T-helper 17 cell (primary cell): ENCODE results near the gene ATG5. TPM values are rescaled to one million over a fixed set of nuclear protein-coding genes. Genes with fewer than 3 reads are reported as not detected.

ENCODE experiments used
- ATAC-seq: fragments of 150-1000 bp; cut with Tn5 transposase; 2 replicates; pipeline ENCODE4 v1.10.0; 2021; ENCODE audit warnings: mild to moderate bottlenecking, moderate library complexity
- DNase-seq, 3 donors: peaks; one replicate each; pipeline versions ENCODE4 v3.0.0 to v3.0.0-alpha.2; 2020 to 2021
- H3K9me3 ChIP-seq: one replicate; pipeline ENCODE4 v1.7.0; 2013; ENCODE audit warnings: low read length, mild to moderate bottlenecking; ENCODE audit not compliant: control insufficient read depth, poor library complexity, severe bottlenecking
- H3K27ac Mint-ChIP-seq: one replicate; pipeline ENCODE4 v1.8.0; 2022; ENCODE audit warnings: mild to moderate bottlenecking, moderate library complexity, mixed read lengths
- H3K27me3 Mint-ChIP-seq: one replicate; pipeline ENCODE4 v1.8.0; 2022; ENCODE audit warnings: mixed read lengths
- H3K36me3 Mint-ChIP-seq: one replicate; pipeline ENCODE4 v1.8.0; 2022; ENCODE audit warnings: low read depth, mixed read lengths
- H3K4me1 Mint-ChIP-seq: one replicate; pipeline ENCODE4 v1.8.0; 2022; ENCODE audit warnings: mild to moderate bottlenecking, mixed read lengths
- H3K4me3 Mint-ChIP-seq: one replicate; pipeline ENCODE4 v1.8.0; 2022; ENCODE audit warnings: mild to moderate bottlenecking, moderate library complexity, mixed read lengths
- total RNA-seq, 4 donors: library from RNA in 2 of 4; stranded (reverse) in 2 of 4; gene quantifications; one replicate each; pipeline ENCODE4 v1.2.3 and lab custom pipeline; 2022 to 2026

ATG5 gene
- total RNA-seq, 2 donors from 2014 or later: 27.7 to 29.8 TPM

GRCh38 chr6:106187424-106187982, 138.1 kb downstream of the ATG5 start:
- Mint-ChIP-seq H3K27me3 (no peaks in the 10 kb centered on the region), H3K4me1 (peaks cover 36% of the 10 kb centered on the region), H3K4me3 (no peak overlapping the region), H3K27ac (peak overlapping the region; percentile 71), H3K36me3 (no peaks in the 10 kb centered on the region)
- H3K9me3 ChIP-seq: no peaks in the 10 kb centered on the region
- DNase-seq (no peak), ATAC-seq (peak; percentile 37)

- H3K4me1 Mint-ChIP-seq: peaks cover 40% of the 10 kb centered on the region
These were observed 138.8 kb downstream of the ATG5 start for GRCh38 chr6:106186714-106187113.

GRCh38 chr6:106186172-106186571, 139.4 kb downstream of the ATG5 start:
- H3K36me3 Mint-ChIP-seq: no peaks in the 10 kb centered on the region
- ATAC-seq: no peak
- H3K27ac Mint-ChIP-seq: peak overlapping the region; percentile 35
- no peaks in the 10 kb centered on the region for H3K27me3 Mint-ChIP-seq
- DNase-seq: no peak
- no peaks in the 10 kb centered on the region for H3K9me3 ChIP-seq
- peak overlapping the region; percentile 36 for H3K4me3 Mint-ChIP-seq
- peaks cover 40% of the 10 kb centered on the region for H3K4me1 Mint-ChIP-seq

More at GRCh38 chr6:106186714-106187113, 138.8 kb downstream of the ATG5 start:
- Mint-ChIP-seq H3K4me3 (peak overlapping the region; percentile 36), H3K27me3 (no peaks in the 10 kb centered on the region), H3K27ac (peak overlapping the region; percentile 35), H3K36me3 (no peaks in the 10 kb centered on the region)
- ATAC-seq: no peak
- H3K9me3 ChIP-seq: no peaks in the 10 kb centered on the region
- DNase-seq: no peak

DNA sequence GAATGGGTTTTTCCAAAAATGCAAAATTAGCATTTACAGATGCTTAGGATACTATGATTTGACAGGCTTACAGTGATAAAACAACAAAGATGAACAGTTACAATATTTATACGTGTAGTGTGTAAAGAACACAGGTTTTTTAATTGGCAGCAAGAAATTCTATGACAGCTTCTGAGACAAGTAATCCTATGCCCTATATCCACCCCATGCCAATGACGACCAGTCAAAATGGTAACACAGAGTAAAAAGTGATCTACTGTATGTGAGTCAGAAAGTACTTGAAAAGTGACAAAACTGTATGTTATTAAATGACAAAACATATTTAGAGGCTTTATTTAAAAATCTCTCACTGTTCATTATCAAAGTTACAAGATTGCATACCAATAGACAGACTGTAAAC, 139.9 kb downstream of the ATG5 start:
- H3K9me3 ChIP-seq: no peaks in the 10 kb centered on the region
- Mint-ChIP-seq H3K36me3 (no peaks in the 10 kb centered on the region), H3K27ac (peak overlapping the region; percentile 35), H3K27me3 (no peaks in the 10 kb centered on the region), H3K4me3 (no peak overlapping the region), H3K4me1 (peaks cover 42% of the 10 kb centered on the region)
- DNase-seq (no peak), ATAC-seq (no peak)

- H3K9me3 ChIP-seq: no peaks in the 10 kb centered on the region
- Mint-ChIP-seq H3K4me3 (no peak overlapping the region), H3K36me3 (no peaks in the 10 kb centered on the region), H3K27me3 (no peaks in the 10 kb centered on the region), H3K27ac (peak overlapping the region; percentile 86), H3K4me1 (peaks cover 42% of the 10 kb centered on the region)
- no peak for DNase-seq
- ATAC-seq: peak; percentile 57
These were observed 140.9 kb downstream of the ATG5 start for GRCh38 chr6:106184629-106185028.

DNA sequence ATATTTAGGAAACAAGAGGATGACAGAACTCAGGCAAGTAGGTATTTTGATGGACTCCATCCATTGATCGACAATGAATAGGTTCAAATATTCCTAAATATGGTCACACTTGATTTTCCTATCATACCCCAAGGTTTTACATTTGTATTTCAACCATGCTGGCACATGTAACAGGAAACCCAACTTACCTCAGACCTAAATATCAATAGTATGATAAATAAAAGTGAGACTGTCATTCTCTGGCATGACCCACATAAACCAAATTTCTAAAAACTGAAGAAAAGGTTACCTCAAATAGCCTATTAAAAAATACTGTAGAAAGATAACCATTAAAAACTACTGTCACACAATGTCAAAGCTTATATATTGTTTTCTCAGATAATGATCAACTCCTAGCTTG, 142.1 kb downstream of the ATG5 start:
- no peaks in the 10 kb centered on the region for H3K36me3 Mint-ChIP-seq
- ATAC-seq (peak; percentile 64), DNase-seq (no peak)
- peak overlapping the region; percentile 86 for H3K27ac Mint-ChIP-seq
- no peak overlapping the region for H3K4me3 Mint-ChIP-seq
- H3K27me3 Mint-ChIP-seq: no peaks in the 10 kb centered on the region
- H3K4me1 Mint-ChIP-seq: peaks cover 40% of the 10 kb centered on the region
- H3K9me3 ChIP-seq: no peaks in the 10 kb centered on the region

- peak overlapping the region; percentile 86 for H3K27ac Mint-ChIP-seq
- H3K4me1 Mint-ChIP-seq: peaks cover 37% of the 10 kb centered on the region
- ATAC-seq (no peak), DNase-seq (no peak)
- H3K36me3 Mint-ChIP-seq: no peaks in the 10 kb centered on the region
- H3K27me3 Mint-ChIP-seq: no peaks in the 10 kb centered on the region
- no peaks in the 10 kb centered on the region for H3K9me3 ChIP-seq
- no peak overlapping the region for H3K4me3 Mint-ChIP-seq
These were observed 143.1 kb downstream of the ATG5 start for GRCh38 chr6:106182455-106182854.

- DNase-seq (no peak), ATAC-seq (no peak)
- no peaks in the 10 kb centered on the region for H3K9me3 ChIP-seq
- no peaks in the 10 kb centered on the region for H3K27me3 Mint-ChIP-seq
- no peak overlapping the region for H3K27ac Mint-ChIP-seq
- no peak overlapping the region for H3K4me3 Mint-ChIP-seq
- H3K36me3 Mint-ChIP-seq: no peaks in the 10 kb centered on the region
- peaks cover 37% of the 10 kb centered on the region for H3K4me1 Mint-ChIP-seq
These were observed 143.7 kb downstream of the ATG5 start for GRCh38 chr6:106181664-106182418.

DNA sequence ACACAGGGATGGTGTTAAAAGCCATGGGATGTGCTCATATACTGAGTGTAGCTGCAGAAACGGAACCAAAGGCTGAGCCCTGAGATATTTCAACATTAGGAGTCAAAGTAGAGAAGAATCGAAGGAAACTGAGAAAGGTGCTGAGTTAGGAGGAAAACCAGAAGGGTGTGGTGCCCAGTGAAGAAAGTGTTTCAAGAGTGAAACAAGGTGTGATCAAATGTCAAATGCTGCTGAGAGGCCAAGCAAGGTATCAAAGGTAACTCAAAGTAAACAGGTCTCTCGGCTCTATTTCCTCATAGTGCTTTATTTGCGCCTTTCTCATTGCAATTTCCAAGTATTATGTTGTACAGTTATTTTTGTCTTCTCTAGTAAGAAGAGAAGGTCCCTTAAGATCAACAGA, 145.4 kb downstream of the ATG5 start:
- no peak for DNase-seq
- Mint-ChIP-seq H3K27me3 (no peaks in the 10 kb centered on the region), H3K4me1 (peaks cover 29% of the 10 kb centered on the region), H3K27ac (no peak overlapping the region), H3K36me3 (no peaks in the 10 kb centered on the region), H3K4me3 (no peak overlapping the region)
- peak; percentile 45 for ATAC-seq
- no peaks in the 10 kb centered on the region for H3K9me3 ChIP-seq

- ATAC-seq (no peak), DNase-seq (no peak)
- Mint-ChIP-seq H3K4me1 (peaks cover 24% of the 10 kb centered on the region), H3K27me3 (no peaks in the 10 kb centered on the region), H3K4me3 (peak overlapping the region; percentile 39), H3K36me3 (no peaks in the 10 kb centered on the region), H3K27ac (no peak overlapping the region)
- no peaks in the 10 kb centered on the region for H3K9me3 ChIP-seq
These were observed 146.7 kb downstream of the ATG5 start for GRCh38 chr6:106178900-106179299.

DNA sequence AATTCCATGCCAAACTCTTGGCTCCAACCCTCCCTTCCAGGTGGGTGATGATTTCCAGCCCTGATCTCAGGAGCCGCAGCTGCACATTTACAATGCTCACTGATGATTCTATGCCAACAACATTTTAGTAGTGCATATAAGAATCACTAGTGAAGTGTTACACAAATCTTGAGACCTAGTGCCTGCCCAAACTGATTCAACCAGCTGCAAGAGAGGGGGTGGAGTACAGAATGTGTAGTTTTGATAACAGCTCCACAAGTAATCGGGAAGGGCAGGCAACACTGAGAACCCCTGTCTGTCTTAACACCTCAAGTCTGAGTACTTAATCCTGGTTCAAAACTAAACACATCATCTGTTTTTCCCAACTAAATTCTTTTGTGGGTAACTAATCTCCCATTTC, 147.8 kb downstream of the ATG5 start:
- Mint-ChIP-seq H3K4me3 (no peak overlapping the region), H3K27me3 (no peaks in the 10 kb centered on the region), H3K36me3 (no peaks in the 10 kb centered on the region), H3K4me1 (peaks cover 20% of the 10 kb centered on the region), H3K27ac (no peak overlapping the region)
- no peak for ATAC-seq
- no peak for DNase-seq
- H3K9me3 ChIP-seq: no peaks in the 10 kb centered on the region

DNA sequence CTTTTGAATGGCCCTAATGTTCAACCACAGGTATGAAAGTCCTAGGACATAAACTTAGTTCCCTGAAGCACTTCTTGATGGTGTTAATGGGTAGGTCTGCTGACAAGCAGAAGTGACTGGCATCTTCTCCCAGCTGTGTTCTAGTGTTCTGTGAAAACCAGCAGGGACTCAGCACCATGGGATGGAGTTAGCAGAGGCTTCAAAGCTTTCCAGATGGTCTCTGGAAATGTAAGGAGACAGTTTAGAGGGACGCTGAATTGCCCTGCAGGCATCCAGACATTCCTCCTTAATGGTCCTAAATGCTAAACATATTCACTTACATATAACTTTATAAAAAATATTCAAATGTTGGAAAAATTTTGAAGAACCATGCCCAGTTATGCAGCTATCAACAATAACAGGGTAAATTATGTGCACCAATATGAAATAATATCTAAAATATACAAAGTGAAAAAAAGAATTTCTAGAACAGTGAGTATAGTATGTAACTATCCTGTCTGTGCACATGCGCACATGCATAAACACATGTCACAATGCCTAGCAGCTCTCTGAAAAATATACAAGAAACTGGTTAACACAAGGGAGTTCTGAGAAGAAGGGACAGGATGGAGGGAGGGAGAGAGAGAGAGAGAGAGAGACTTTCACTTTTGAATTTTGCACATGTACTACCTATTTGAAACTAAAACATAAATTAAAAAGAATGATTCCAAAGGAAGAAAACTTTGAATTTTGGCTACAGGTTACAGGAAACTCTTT, 152.3 kb downstream of the ATG5 start:
- no peak for ATAC-seq
- Mint-ChIP-seq H3K27me3 (no peaks in the 10 kb centered on the region), H3K4me3 (peak overlapping the region; percentile 52), H3K4me1 (peaks cover 11% of the 10 kb centered on the region), H3K36me3 (no peaks in the 10 kb centered on the region), H3K27ac (no peak overlapping the region)
- no peaks in the 10 kb centered on the region for H3K9me3 ChIP-seq
- DNase-seq: no peak

DNA sequence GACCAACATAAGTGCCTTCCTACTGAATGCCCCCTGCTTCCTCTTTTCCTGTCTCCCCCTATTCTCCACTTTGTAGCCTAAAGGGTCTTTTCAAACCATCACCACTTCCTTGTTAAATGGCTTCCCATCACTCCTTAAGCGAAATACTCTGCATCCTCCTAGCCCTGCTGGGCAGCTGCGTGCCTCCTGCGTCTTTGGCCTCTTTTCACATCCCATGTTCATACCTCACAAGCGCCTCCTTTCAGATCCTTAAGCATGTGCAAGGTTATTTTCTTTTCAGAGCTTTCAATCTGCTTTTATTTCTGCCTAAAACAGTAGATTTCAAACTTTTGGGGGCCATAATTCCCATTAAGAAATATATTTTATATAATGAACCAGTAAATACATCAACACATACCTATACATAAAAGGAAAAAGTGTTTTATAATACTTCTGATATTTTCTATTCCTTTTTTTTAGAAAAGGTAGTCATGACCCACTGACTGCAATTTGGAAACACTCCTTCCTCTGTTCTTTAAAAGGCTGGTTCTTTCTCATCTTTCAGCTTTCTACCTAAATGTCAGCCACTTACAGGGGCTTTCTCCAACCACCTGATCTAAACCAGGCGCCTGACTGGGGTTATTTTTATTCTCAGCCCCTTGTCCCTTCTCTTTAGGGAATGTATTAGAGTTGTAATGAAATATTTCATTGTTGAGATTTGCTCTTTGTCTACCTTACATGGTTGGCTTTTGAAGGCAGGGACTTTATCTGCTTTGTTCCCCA, 155.3 kb downstream of the ATG5 start:
- DNase-seq (no peak), ATAC-seq (no peak)
- Mint-ChIP-seq H3K27me3 (no peaks in the 10 kb centered on the region), H3K4me3 (no peak overlapping the region), H3K27ac (no peak overlapping the region), H3K4me1 (peaks cover 10% of the 10 kb centered on the region), H3K36me3 (no peaks in the 10 kb centered on the region)
- H3K9me3 ChIP-seq: no peaks in the 10 kb centered on the region
